Neural crest cell (in vitro differentiated cells): ENCODE data around the gene TBCB. TPM values are rescaled to one million over a fixed set of nuclear protein-coding genes. Genes with fewer than 3 reads are reported as not detected.
"Not testable (repeated sequence)": the region's sequence is repeated elsewhere in the genome, so short reads cannot be mapped to it uniquely, and the experiment has no call there.

ENCODE experiments used
- DNase-seq: peaks from one replicate; pipeline ENCODE4 v3.0.0; 2021; ENCODE audit warnings: low read depth, mixed read lengths, low spot score
- H3K27ac Mint-ChIP-seq: one replicate; pipeline ENCODE4 v1.8.0; 2021; ENCODE audit warnings: mild to moderate bottlenecking, mixed read lengths; ENCODE audit not compliant: unreplicated experiment
- H3K27me3 Mint-ChIP-seq: 2 replicates; pipeline ENCODE4 v1.8.0; 2021; ENCODE audit warnings: low read depth, mild to moderate bottlenecking, mixed read lengths
- H3K36me3 Mint-ChIP-seq: 2 replicates; pipeline ENCODE4 v1.8.0; 2021; ENCODE audit warnings: low read depth, mild to moderate bottlenecking, mixed read lengths
- H3K4me1 Mint-ChIP-seq: 2 replicates; pipeline ENCODE4 v1.8.0; 2021; ENCODE audit warnings: mixed read lengths
- H3K4me3 Mint-ChIP-seq: one replicate; pipeline ENCODE4 v1.8.0; 2021; ENCODE audit warnings: mild to moderate bottlenecking, mixed read lengths
- H3K9me3 Mint-ChIP-seq: 2 replicates; pipeline ENCODE4 v1.8.0; 2021; ENCODE audit warnings: mixed read lengths
- CTCF ChIP-seq: fragments of 200-600 bp; sonication (generic); conservative IDR thresholded peaks from 2 replicates; pipeline ENCODE4 v1.5.0; 2021; ENCODE audit warnings: antibody characterized with exemption, mild to moderate bottlenecking
- total RNA-seq: library from RNA; stranded (reverse); gene quantifications from 2 replicates; pipeline ENCODE4 v1.2.1, GENCODE V29; 2021

The TBCB gene
- total RNA-seq, 1 donor from 2014 or later, result 219 TPM

- DNase-seq, result no peak
- TF ChIP-seq CTCF, result no peak
- Mint-ChIP-seq H3K4me3 (peak overlapping the region; percentile 39), H3K9me3 (no peaks in the 10 kb centered on the region), H3K27ac (no peak overlapping the region), H3K4me1 (peaks cover 11% of the 10 kb centered on the region), H3K27me3 (no peaks in the 10 kb centered on the region), H3K36me3 (peaks cover 4% of the 10 kb centered on the region)
Measured at GRCh38 chr19:36125557-36125956, 10.3 kb downstream of the TBCB start.

GRCh38 chr19:36128392-36128736 is 13.1 kb downstream of the TBCB start:
- no peak for DNase-seq
- H3K4me3 Mint-ChIP-seq, result peak overlapping the region; percentile 90
- no peaks in the 10 kb centered on the region for H3K27me3 Mint-ChIP-seq
- TF ChIP-seq CTCF, result no peak
- H3K9me3 Mint-ChIP-seq, result no peaks in the 10 kb centered on the region
- H3K27ac Mint-ChIP-seq, result peak overlapping the region; percentile 86
- peaks cover 11% of the 10 kb centered on the region for H3K4me1 Mint-ChIP-seq
- peaks cover 4% of the 10 kb centered on the region for H3K36me3 Mint-ChIP-seq

GRCh38 chr19:36131221-36131620 is 16.0 kb downstream of the TBCB start:
- DNase-seq, H3K4me3 Mint-ChIP-seq, H3K36me3 Mint-ChIP-seq, H3K27me3 Mint-ChIP-seq, H3K9me3 Mint-ChIP-seq, H3K27ac Mint-ChIP-seq: not testable (repeated sequence)
- peaks cover 11% of the 10 kb centered on the region for H3K4me1 Mint-ChIP-seq

- not testable (repeated sequence) for H3K27ac Mint-ChIP-seq, H3K4me1 Mint-ChIP-seq, H3K9me3 Mint-ChIP-seq, H3K4me3 Mint-ChIP-seq, H3K36me3 Mint-ChIP-seq, H3K27me3 Mint-ChIP-seq, DNase-seq
Measured at GRCh38 chr19:36134867-36135266, 19.6 kb downstream of the TBCB start.

GRCh38 chr19:36136964-36137686 is 21.9 kb downstream of the TBCB start:
- Mint-ChIP-seq H3K27ac (peak overlapping the region; percentile 57), H3K36me3 (peaks cover 6% of the 10 kb centered on the region), H3K27me3 (peaks cover 9% of the 10 kb centered on the region), H3K4me3 (peak overlapping the region; percentile 81), H3K4me1 (peaks cover 12% of the 10 kb centered on the region), H3K9me3 (peaks cover 4% of the 10 kb centered on the region)
- DNase-seq, result no peak
- TF ChIP-seq CTCF, result no peak

GRCh38 chr19:36139120-36139472 is 23.8 kb downstream of the TBCB start:
- H3K4me1 Mint-ChIP-seq, result peaks cover 12% of the 10 kb centered on the region
- H3K36me3 Mint-ChIP-seq, result peaks cover 11% of the 10 kb centered on the region
- H3K9me3 Mint-ChIP-seq, result peaks cover 4% of the 10 kb centered on the region
- TF ChIP-seq CTCF, result no peak
- H3K4me3 Mint-ChIP-seq, result peak overlapping the region; percentile 98
- peaks cover 9% of the 10 kb centered on the region for H3K27me3 Mint-ChIP-seq
- peak overlapping the region; percentile 67 for H3K27ac Mint-ChIP-seq
- no peak for DNase-seq
